NCI-H1694 treated with DMSO at 0.1 percent for 48 hours (cell line): ENCODE data around the gene KRT37.
"Not testable (repeated sequence)": the region's sequence is repeated elsewhere in the genome, so short reads cannot be mapped to it uniquely, and the experiment has no call there.

Experiments used
- DNase-seq: peaks from one replicate; lab custom pipeline; 2025; lab: John Stamatoyannopoulos, UW

KRT37 gene

GRCh38 chr17:41434415-41434814 lies 10.0 kb upstream of the KRT37 start:
- DNase-seq, result no peak

- no peak for DNase-seq
Measured at GRCh38 chr17:41434005-41434404, 9.6 kb upstream of the KRT37 start.

- no peak for DNase-seq
Measured at GRCh38 chr17:41433586-41433985, 9.2 kb upstream of the KRT37 start.

- DNase-seq, result not testable (repeated sequence)
Measured at GRCh38 chr17:41430376-41430775, 6.0 kb upstream of the KRT37 start.

GRCh38 chr17:41429667-41430066 lies 5.3 kb upstream of the KRT37 start:
- no peak for DNase-seq

GRCh38 chr17:41428591-41429291 lies 4.4 kb upstream of the KRT37 start:
- DNase-seq, result no peak

GRCh38 chr17:41422586-41422985 lies 1.8 kb downstream of the KRT37 start:
- not testable (repeated sequence) for DNase-seq

GRCh38 chr17:41421617-41422016 lies 2.8 kb downstream of the KRT37 start:
- DNase-seq, result no peak

- DNase-seq, result no peak
Measured at GRCh38 chr17:41421116-41421515, 3.3 kb downstream of the KRT37 start.

GRCh38 chr17:41420134-41420533 lies 4.3 kb downstream of the KRT37 start:
- no peak for DNase-seq

GRCh38 chr17:41419716-41420115 lies 4.7 kb downstream of the KRT37 start:
- DNase-seq, result no peak

GRCh38 chr17:41418116-41418860 lies 6.1 kb downstream of the KRT37 start:
- no peak for DNase-seq

- no peak for DNase-seq
Measured at GRCh38 chr17:41417576-41418015, 6.8 kb downstream of the KRT37 start.

GRCh38 chr17:41417127-41417526 lies 7.3 kb downstream of the KRT37 start:
- no peak for DNase-seq

GRCh38 chr17:41416479-41416878 lies 7.9 kb downstream of the KRT37 start:
- DNase-seq, result no peak

GRCh38 chr17:41415833-41416335 lies 8.5 kb downstream of the KRT37 start:
- DNase-seq, result no peak

GRCh38 chr17:41415411-41415810 lies 9.0 kb downstream of the KRT37 start:
- no peak for DNase-seq

GRCh38 chr17:41413982-41414381 lies 10.4 kb downstream of the KRT37 start:
- no peak for DNase-seq

- DNase-seq, result no peak
Measured at GRCh38 chr17:41413353-41413957, 10.9 kb downstream of the KRT37 start.

- no peak for DNase-seq
Measured at GRCh38 chr17:41411072-41411840, 13.1 kb downstream of the KRT37 start.

- DNase-seq, result no peak
Measured at GRCh38 chr17:41407226-41407625, 17.2 kb downstream of the KRT37 start.

- DNase-seq, result no peak
Measured at GRCh38 chr17:41406205-41406604, 18.2 kb downstream of the KRT37 start.
